K562 (cell line): ENCODE measurements around the gene POLRMT. TPM values are rescaled to one million over a fixed set of nuclear protein-coding genes. Genes with fewer than 3 reads are reported as not detected.

Source experiments
- CBX3 ChIP-seq, 2 experiments: IDR thresholded peaks; 1 replicate in 1 of 2; 2 replicates in 1 of 2; pipeline ENCODE4 v1.6.1; 2012; ENCODE audit warnings: inconsistent platforms in 2 of 2, low read length in 2 of 2, borderline replicate concordance in 1 of 2, control low read depth in 1 of 2
- LEF1 ChIP-seq: fragments of 450-650 bp; IDR thresholded peaks from 2 replicates; pipeline ENCODE4 v1.6.1; 2016; ENCODE audit warnings: mild to moderate bottlenecking
- MECOM ChIP-seq: fragments of 250-450 bp; sonication (Bioruptor Pico); IDR thresholded peaks from 2 replicates; pipeline ENCODE4 v1.8.0; 2022; ENCODE audit warnings: inconsistent platforms
- MYC ChIP-seq, 2 experiments: fragments of 250-450 bp in 1 of 2; sonication (Bioruptor Pico) in 1 of 2; IDR thresholded peaks; 2 replicates each; pipeline versions ENCODE4 v1.5.1 to v1.6.1; 2012 to 2021; ENCODE audit warnings: low read depth in 2 of 2, borderline replicate concordance in 1 of 2, improper control_type of control experiment in 1 of 2, low read length in 1 of 2, mild to moderate bottlenecking in 1 of 2, moderate library complexity in 1 of 2
- SMARCA4 ChIP-seq: fragments of 450-650 bp; IDR thresholded peaks from 2 replicates; pipeline ENCODE4 v1.6.1; 2016
- UBTF ChIP-seq, 2 experiments: IDR thresholded peaks; 2 replicates each; pipeline ENCODE4 v1.6.1; 2012; ENCODE audit warnings: improper control_type of control experiment in 2 of 2, low read depth in 2 of 2, low read length in 2 of 2, borderline replicate concordance in 1 of 2
- ZBTB40 ChIP-seq, 2 experiments: fragments of 450-650 bp in 1 of 2; sonication (generic) in 1 of 2; formaldehyde crosslinking in 1 of 2; IDR thresholded peaks; 2 replicates each; pipeline versions ENCODE4 v1.7.1 to v1.9.0; 2016 to 2022; ENCODE audit warnings: inconsistent platforms in 1 of 2, mild to moderate bottlenecking in 1 of 2, missing genetic modification reagents in 1 of 2
- ZNF696 ChIP-seq: fragments of 250-450 bp; sonication (Bioruptor Pico); conservative IDR thresholded peaks from 2 replicates; pipeline ENCODE4 v1.4.0; 2020; ENCODE audit warnings: mild to moderate bottlenecking, moderate library complexity
- polyA plus RNA-seq, 8 experiments: library from polyadenylated mRNA; depleted of rRNA in 4 of 8; stranded (reverse) in 5 of 8; unstranded in 3 of 8; fragments of >200 nt; fragmentation: Nextera tagmentation in 2 of 8; fragmentation: Illumina TruSeq in 1 of 8; extraction: Ambion mirVana in 2 of 8; extraction: Trizol in 1 of 8; gene quantifications; 2 replicates each; pipeline versions ENCODE4 v1.2.1 to v1.2.3, GENCODE V29; 2011 to 2014; ENCODE audit warnings: inconsistent platforms in 1 of 8, missing spikeins in 1 of 8
- total RNA-seq, 7 experiments: library from RNA; depleted of rRNA in 6 of 7; stranded (reverse); fragments of >200 nt in 6 of 7; fragmentation: Illumina TruSeq in 2 of 7; extraction: Trizol in 2 of 7; gene quantifications; 2 replicates each; pipeline versions ENCODE4 v1.2.1 to v1.2.3, GENCODE V29; 2011 to 2021; ENCODE audit warnings: low replicate concordance in 1 of 7

Gene POLRMT
- total and polyA plus RNA-seq, 9 of the 15 experiments (the other 6 are each of a cell fraction or from before 2014, with no cell fraction given), result 30.3 to 144 (median 68.0) TPM

- TF ChIP-seq UBTF (IDR thresholded peaks at IDR 0.05; ENCODE audit: borderline replicate concordance in 1 of 2, low read depth in 2 of 2, low read length in 2 of 2) (0 out of 4 replicates have a peak, but pooled peaks of 1 of the 2 experiments have one; percentile 14), MECOM (CRISPR knock-in tag) (no peak), MYC (IDR thresholded peaks at IDR 0.05; ENCODE audit: low read depth, low read length) (no peak), MYC (CRISPR knock-in tag; IDR thresholded peaks at IDR 0.05; ENCODE audit: borderline replicate concordance, low read depth) (peak; percentile 35; the same call in 1 of the 2 replicates), ZBTB40 (IDR thresholded peaks at IDR 0.05) (0 out of 2 replicates have a peak, but pooled peaks have one; percentile 12), ZBTB40 (CRISPR knock-in tag; IDR thresholded peaks at IDR 0.05) (no peak), SMARCA4 (no peak), CBX3 (IDR thresholded peaks at IDR 0.05; ENCODE audit: borderline replicate concordance in 1 of 2, low read length in 2 of 2) (no peak), ZNF696 (CRISPR knock-in tag) (no peak), LEF1 (no peak)
Observed at GRCh38 chr19:661427-662196, 28.3 kb upstream of the POLRMT start (continued).
